IMR-90 (cell line): Measurements from ENCODE around the gene FAM114A2.

Experiments used
- MAZ ChIP-seq: IDR thresholded peaks from 2 replicates; pipeline ENCODE4 v1.6.1; 2012; ENCODE audit warnings: low read depth, mild to moderate bottlenecking, low read length, improper control_type of control experiment, moderate library complexity, borderline replicate concordance
- MXI1 ChIP-seq: IDR thresholded peaks from 2 replicates; pipeline ENCODE4 v1.6.1; 2012; ENCODE audit warnings: low read depth, mild to moderate bottlenecking, low read length, moderate library complexity, borderline replicate concordance
- NFE2L2 ChIP-seq: fragments of 150-350 bp; IDR thresholded peaks from 2 replicates; pipeline ENCODE4 v1.6.1; 2016; ENCODE audit warnings: low read depth, mild to moderate bottlenecking, low read length
- POLR2A ChIP-seq: IDR thresholded peaks from 2 replicates; pipeline ENCODE4 v1.6.1; 2012; ENCODE audit warnings: mild to moderate bottlenecking, low read depth, low read length
- TF ChIP-seq, protein P1 (sequence below): conservative IDR thresholded peaks from 2 replicates; pipeline ENCODE4 v1.5.1; 2012; ENCODE audit warnings: mild to moderate bottlenecking, low read depth, low read length, improper control_type of control experiment

DNA sequence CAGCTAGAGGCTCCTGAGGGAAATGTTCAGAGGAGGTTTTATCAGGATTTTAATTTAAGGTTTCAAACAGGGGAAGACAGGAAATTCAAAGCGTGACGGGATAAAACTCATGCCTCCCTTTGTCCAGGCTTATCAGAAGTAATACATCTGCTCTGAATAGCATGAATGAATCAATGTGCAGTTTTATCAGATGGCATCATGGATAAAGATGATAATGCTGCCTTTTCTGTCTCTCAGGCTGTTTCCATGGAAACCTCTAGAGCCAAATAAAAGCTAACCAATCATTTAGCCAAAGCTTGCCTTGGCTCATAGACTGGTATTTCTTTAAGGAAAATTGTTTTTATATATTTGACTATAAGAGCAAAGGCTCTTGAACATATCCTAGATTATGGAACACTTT lies 16.5 kb upstream of the FAM114A2 start:
- TF ChIP-seq, protein P1, sequence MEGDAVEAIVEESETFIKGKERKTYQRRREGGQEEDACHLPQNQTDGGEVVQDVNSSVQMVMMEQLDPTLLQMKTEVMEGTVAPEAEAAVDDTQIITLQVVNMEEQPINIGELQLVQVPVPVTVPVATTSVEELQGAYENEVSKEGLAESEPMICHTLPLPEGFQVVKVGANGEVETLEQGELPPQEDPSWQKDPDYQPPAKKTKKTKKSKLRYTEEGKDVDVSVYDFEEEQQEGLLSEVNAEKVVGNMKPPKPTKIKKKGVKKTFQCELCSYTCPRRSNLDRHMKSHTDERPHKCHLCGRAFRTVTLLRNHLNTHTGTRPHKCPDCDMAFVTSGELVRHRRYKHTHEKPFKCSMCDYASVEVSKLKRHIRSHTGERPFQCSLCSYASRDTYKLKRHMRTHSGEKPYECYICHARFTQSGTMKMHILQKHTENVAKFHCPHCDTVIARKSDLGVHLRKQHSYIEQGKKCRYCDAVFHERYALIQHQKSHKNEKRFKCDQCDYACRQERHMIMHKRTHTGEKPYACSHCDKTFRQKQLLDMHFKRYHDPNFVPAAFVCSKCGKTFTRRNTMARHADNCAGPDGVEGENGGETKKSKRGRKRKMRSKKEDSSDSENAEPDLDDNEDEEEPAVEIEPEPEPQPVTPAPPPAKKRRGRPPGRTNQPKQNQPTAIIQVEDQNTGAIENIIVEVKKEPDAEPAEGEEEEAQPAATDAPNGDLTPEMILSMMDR, result no peak
- no peak for TF ChIP-seq MAZ
- TF ChIP-seq NFE2L2, result no peak
- TF ChIP-seq MXI1, result no peak
- no peak for TF ChIP-seq POLR2A
